Vagina (tissue), 2 donors: ENCODE data around the gene DFFA.

Experiments
- CTCF ChIP-seq, 3 experiments: fragments of 450-650 bp in 2 of 3; fragments of 200-600 bp in 1 of 3; sonication (generic) in 1 of 3; IDR thresholded peaks; one replicate each; pipeline ENCODE4 v1.5.1; 2017 to 2019; ENCODE audit warnings: antibody characterized with exemption in 3 of 3, mild to moderate bottlenecking in 2 of 3, moderate library complexity in 2 of 3
- POLR2A ChIP-seq, 2 donors: fragments of 450-650 bp; IDR thresholded peaks; one replicate each; pipeline ENCODE4 v1.6.1; 2017; ENCODE audit warnings: antibody characterized with exemption in 2 of 2, mild to moderate bottlenecking in 2 of 2, moderate library complexity in 2 of 2
- POLR2AphosphoS5 ChIP-seq, 2 donors: sonication (generic); formaldehyde crosslinking; IDR thresholded peaks; one replicate each; pipeline ENCODE4 v1.9.0; 2017; ENCODE audit warnings: antibody characterized with exemption in 2 of 2, mild to moderate bottlenecking in 2 of 2, low read depth in 1 of 2; ENCODE audit not compliant: insufficient read depth in 1 of 2

GRCh38 chr1:10521537-10522157, 49.3 kb upstream of the DFFA start:
- TF ChIP-seq CTCF (IDR thresholded peaks at IDR 0.05), result no peak
- no peak for TF ChIP-seq POLR2AphosphoS5 (IDR thresholded peaks at IDR 0.05; ENCODE audit: insufficient read depth in 1 of 2, low read depth in 1 of 2)
- no peak for TF ChIP-seq POLR2A (IDR thresholded peaks at IDR 0.05)
